Liver (tissue), 9 donors: ENCODE results near the gene JPH3. TPM values are rescaled to one million over a fixed set of nuclear protein-coding genes. Genes with fewer than 3 reads are reported as not detected.

ENCODE experiments used
- DNase-seq: peaks from one replicate; pipeline ENCODE4 v3.0.0-alpha.2; 2017; ENCODE audit warnings: low spot score
- H3K27ac ChIP-seq, 2 donors: one replicate each; pipeline ENCODE4 v1.7.0; 2013; ENCODE audit warnings: inconsistent platforms in 2 of 2, low read length in 2 of 2, control low read depth in 1 of 2, low read depth in 1 of 2, mild to moderate bottlenecking in 1 of 2
- H3K27me3 ChIP-seq, 4 donors: one replicate each; pipeline versions ENCODE4 v1.6.1 to v1.7.0; 2013; ENCODE audit warnings: low read length in 3 of 4, inconsistent platforms in 1 of 4, mild to moderate bottlenecking in 1 of 4, moderate library complexity in 1 of 4; ENCODE audit not compliant: control insufficient read depth in 4 of 4, insufficient read depth in 4 of 4
- H3K36me3 ChIP-seq, 4 donors: one replicate each; pipeline versions ENCODE4 v1.6.1 to v1.7.0; 2013; ENCODE audit warnings: low read length in 3 of 4, mild to moderate bottlenecking in 3 of 4, low read depth in 1 of 4, moderate library complexity in 1 of 4; ENCODE audit not compliant: control insufficient read depth in 4 of 4, insufficient read depth in 3 of 4
- H3K4me1 ChIP-seq, 4 donors: one replicate each; pipeline versions ENCODE4 v1.6.1 to v1.7.0; 2013; ENCODE audit warnings: low read length in 3 of 4, mild to moderate bottlenecking in 3 of 4, moderate library complexity in 1 of 4; ENCODE audit not compliant: control insufficient read depth in 4 of 4, insufficient read depth in 4 of 4
- H3K4me3 ChIP-seq, 3 donors: one replicate each; pipeline versions ENCODE4 v1.6.1 to v1.7.0; 2013; ENCODE audit warnings: low read length in 3 of 3, control low read depth in 1 of 3, low read depth in 1 of 3, mild to moderate bottlenecking in 1 of 3
- H3K9ac ChIP-seq, 2 donors: one replicate each; pipeline ENCODE4 v1.7.0; 2013; ENCODE audit warnings: low read length in 2 of 2, mild to moderate bottlenecking in 2 of 2, moderate library complexity in 2 of 2, control low read depth in 1 of 2, low read depth in 1 of 2
- H3K9me3 ChIP-seq, 4 donors: one replicate each; pipeline versions ENCODE4 v1.6.1 to v1.7.0; 2013; ENCODE audit warnings: low read length in 3 of 4; ENCODE audit not compliant: control insufficient read depth in 4 of 4
- EGR1 ChIP-seq, 2 donors: IDR thresholded peaks; 2 replicates each; pipeline ENCODE4 v1.6.1; 2016 to 2018; ENCODE audit warnings: antibody characterized with exemption in 2 of 2, low read depth in 2 of 2
- FOXA1 ChIP-seq: IDR thresholded peaks from 2 replicates; pipeline ENCODE4 v1.6.1; 2016; ENCODE audit warnings: antibody characterized with exemption
- FOXA2 ChIP-seq: IDR thresholded peaks from 2 replicates; pipeline ENCODE4 v1.6.1; 2016; ENCODE audit warnings: antibody characterized with exemption
- GABPA ChIP-seq, 2 donors: IDR thresholded peaks in 1 of 2; conservative IDR thresholded peaks in 1 of 2; 2 replicates each; pipeline ENCODE4 v1.6.1; 2016; ENCODE audit warnings: antibody characterized with exemption in 2 of 2, mild to moderate bottlenecking in 1 of 2, moderate library complexity in 1 of 2
- HNF4A ChIP-seq, 2 donors: conservative IDR thresholded peaks; 2 replicates each; pipeline ENCODE4 v1.6.1; 2016; ENCODE audit warnings: antibody characterized with exemption in 2 of 2, mild to moderate bottlenecking in 2 of 2
- HNF4G ChIP-seq: IDR thresholded peaks from 2 replicates; pipeline ENCODE4 v1.6.1; 2016; ENCODE audit warnings: antibody characterized with exemption
- JUND ChIP-seq, 2 donors: IDR thresholded peaks; 2 replicates each; pipeline ENCODE4 v1.6.1; 2016; ENCODE audit warnings: antibody characterized with exemption in 2 of 2
- NR2F2 ChIP-seq: IDR thresholded peaks from 2 replicates; pipeline ENCODE4 v1.6.1; 2016; ENCODE audit warnings: antibody characterized with exemption
- RAD21 ChIP-seq, 2 donors: IDR thresholded peaks; 2 replicates each; pipeline ENCODE4 v1.6.1; 2016; ENCODE audit warnings: antibody characterized with exemption in 2 of 2, mild to moderate bottlenecking in 2 of 2
- RXRA ChIP-seq, 2 donors: IDR thresholded peaks; 2 replicates each; pipeline ENCODE4 v1.6.1; 2017 to 2018; ENCODE audit warnings: antibody characterized with exemption in 2 of 2, mild to moderate bottlenecking in 1 of 2
- SP1 ChIP-seq: IDR thresholded peaks from 2 replicates; pipeline ENCODE4 v1.6.1; 2018; ENCODE audit warnings: antibody characterized with exemption, mild to moderate bottlenecking
- TAF1 ChIP-seq: conservative IDR thresholded peaks from 2 replicates; pipeline ENCODE4 v1.6.1; 2016; ENCODE audit warnings: antibody characterized with exemption, mild to moderate bottlenecking
- YY1 ChIP-seq: IDR thresholded peaks from 2 replicates; pipeline ENCODE4 v1.6.1; 2016; ENCODE audit warnings: antibody characterized with exemption, mild to moderate bottlenecking
- WGBS: extraction: QIAGEN DNeasy Blood & Tissue Kit; methylation state at CpG from one replicate; pipeline ENCODE4 v1.1.7; 2013; 5-methylcytosine and 5-hydroxymethylcytosine counted together
- polyA plus RNA-seq, 2 donors: library from polyadenylated mRNA; stranded (reverse) in 1 of 2; unstranded in 1 of 2; fragments of 200-250 nt in 1 of 2; fragments of >200 nt in 1 of 2; fragmentation: Nextera tagmentation in 1 of 2; extraction: Ambion mirVana in 1 of 2; gene quantifications; one replicate each; pipeline versions ENCODE4 v1.2.1 to v1.2.3, GENCODE V29; 2013 to 2015
- total RNA-seq, 2 donors: library from RNA; depleted of rRNA; stranded (reverse); fragments of >200 nt; gene quantifications; one replicate each; pipeline ENCODE4 v1.2.3, GENCODE V29; 2014
- TF ChIP-seq, protein P1 (sequence below): fragments of 150-350 bp; IDR thresholded peaks from 2 replicates; pipeline ENCODE4 v1.5.1; 2017; ENCODE audit warnings: improper control_type of control experiment, low read depth, low read length; ENCODE audit not compliant: missing input control
- TF ChIP-seq, protein P2 (sequence below): IDR thresholded peaks from 2 replicates; pipeline ENCODE4 v1.6.1; 2016; ENCODE audit warnings: antibody characterized with exemption, mild to moderate bottlenecking
- TF ChIP-seq, protein P3 (sequence below): IDR thresholded peaks from 2 replicates; pipeline ENCODE4 v1.6.1; 2016; ENCODE audit warnings: antibody characterized with exemption
- TF ChIP-seq, protein P4 (sequence below): IDR thresholded peaks from 2 replicates; pipeline ENCODE4 v1.6.1; 2016; ENCODE audit warnings: antibody characterized with exemption
- donor health status: healthy.
- donor health status: healthy.
- donor health status: healthy.
- donor health status: healthy.
- donor health status: healthy.

JPH3 gene
- total and polyA plus RNA-seq, 4 donors = under 0.01 to 0.09 (median 0.04) TPM

DNA sequence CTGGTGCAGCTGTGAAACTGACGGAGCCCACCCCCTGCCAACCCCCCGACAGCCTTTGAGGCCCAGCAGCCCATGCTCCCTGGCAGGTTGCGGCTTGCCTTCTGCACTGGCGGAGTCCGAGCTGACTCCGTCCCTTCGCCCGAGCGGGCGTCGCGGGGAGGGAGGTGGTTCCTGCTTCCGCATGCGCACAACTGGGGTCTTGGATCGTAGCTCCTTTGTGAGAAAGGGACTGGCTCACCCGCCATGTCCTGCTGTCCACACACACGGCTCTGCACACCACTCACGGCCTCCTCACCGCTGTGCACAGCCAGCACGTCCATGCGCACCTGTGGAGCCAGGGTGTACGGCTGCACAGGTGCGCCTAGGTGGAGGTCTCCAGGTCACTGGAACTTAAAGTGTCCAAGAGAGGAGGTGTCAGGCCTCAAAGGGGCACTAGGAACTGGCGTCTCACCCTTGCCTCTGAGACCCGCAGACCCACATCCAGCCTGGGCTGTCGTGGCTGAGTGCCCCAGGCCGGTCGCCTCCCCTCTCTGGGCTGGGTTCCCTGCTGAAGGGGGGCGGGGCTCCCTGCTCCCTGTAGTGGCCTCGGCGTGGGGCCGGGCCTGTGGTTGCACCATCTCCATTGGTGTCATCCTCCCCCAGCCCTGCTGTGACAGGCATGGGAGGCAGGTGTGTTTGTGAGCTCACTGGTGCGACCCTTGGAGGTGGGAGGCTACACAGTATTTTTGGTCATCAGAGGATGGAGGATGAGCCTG lies 45.3 kb downstream of the JPH3 start:
- 79% methylated on average over 33 of the region's 33 CpGs for WGBS
- Histone ChIP-seq H3K9me3 (no peaks in the 10 kb centered on the region), H3K36me3 (no peaks in the 10 kb centered on the region), H3K9ac (no peak overlapping the region), H3K27me3 (peaks cover 0 to 3% (median 0%) of the 10 kb centered on the region in 4 donors), H3K4me1 (no peaks in the 10 kb centered on the region), H3K4me3 (no peak overlapping the region), H3K27ac (no peak overlapping the region)
- no peak for DNase-seq
- TF ChIP-seq FOXA1 = no peak

DNA sequence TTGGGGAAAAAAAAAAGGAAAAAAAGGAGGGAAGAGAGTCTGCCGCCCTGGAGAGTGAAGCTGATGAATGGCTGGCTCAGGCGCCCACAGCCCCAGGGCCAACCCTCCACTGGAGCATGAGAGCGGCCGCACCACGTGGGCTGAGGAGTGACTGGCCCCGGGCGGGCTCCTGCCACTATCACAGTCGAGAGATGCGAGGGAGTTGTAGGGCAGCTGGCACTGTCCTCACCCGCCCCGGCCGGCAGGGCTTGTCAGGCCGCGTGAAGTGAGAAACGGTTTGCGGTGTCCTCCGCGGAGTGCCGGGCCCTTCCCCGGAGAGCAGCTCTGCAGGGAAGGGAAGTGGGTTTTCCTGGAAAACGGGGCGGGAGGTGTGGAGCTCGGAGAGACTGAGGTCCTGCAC lies 45.9 kb downstream of the JPH3 start:
- H3K36me3 ChIP-seq = no peaks in the 10 kb centered on the region
- DNase-seq = no peak
- TF ChIP-seq RXRA (IDR thresholded peaks at IDR 0.05) = no peak
- TF ChIP-seq YY1 = no peak
- no peak for TF ChIP-seq NR2F2
- TF ChIP-seq TAF1 = no peak
- TF ChIP-seq, protein P1, sequence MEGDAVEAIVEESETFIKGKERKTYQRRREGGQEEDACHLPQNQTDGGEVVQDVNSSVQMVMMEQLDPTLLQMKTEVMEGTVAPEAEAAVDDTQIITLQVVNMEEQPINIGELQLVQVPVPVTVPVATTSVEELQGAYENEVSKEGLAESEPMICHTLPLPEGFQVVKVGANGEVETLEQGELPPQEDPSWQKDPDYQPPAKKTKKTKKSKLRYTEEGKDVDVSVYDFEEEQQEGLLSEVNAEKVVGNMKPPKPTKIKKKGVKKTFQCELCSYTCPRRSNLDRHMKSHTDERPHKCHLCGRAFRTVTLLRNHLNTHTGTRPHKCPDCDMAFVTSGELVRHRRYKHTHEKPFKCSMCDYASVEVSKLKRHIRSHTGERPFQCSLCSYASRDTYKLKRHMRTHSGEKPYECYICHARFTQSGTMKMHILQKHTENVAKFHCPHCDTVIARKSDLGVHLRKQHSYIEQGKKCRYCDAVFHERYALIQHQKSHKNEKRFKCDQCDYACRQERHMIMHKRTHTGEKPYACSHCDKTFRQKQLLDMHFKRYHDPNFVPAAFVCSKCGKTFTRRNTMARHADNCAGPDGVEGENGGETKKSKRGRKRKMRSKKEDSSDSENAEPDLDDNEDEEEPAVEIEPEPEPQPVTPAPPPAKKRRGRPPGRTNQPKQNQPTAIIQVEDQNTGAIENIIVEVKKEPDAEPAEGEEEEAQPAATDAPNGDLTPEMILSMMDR = no peak
- TF ChIP-seq, protein P2, sequence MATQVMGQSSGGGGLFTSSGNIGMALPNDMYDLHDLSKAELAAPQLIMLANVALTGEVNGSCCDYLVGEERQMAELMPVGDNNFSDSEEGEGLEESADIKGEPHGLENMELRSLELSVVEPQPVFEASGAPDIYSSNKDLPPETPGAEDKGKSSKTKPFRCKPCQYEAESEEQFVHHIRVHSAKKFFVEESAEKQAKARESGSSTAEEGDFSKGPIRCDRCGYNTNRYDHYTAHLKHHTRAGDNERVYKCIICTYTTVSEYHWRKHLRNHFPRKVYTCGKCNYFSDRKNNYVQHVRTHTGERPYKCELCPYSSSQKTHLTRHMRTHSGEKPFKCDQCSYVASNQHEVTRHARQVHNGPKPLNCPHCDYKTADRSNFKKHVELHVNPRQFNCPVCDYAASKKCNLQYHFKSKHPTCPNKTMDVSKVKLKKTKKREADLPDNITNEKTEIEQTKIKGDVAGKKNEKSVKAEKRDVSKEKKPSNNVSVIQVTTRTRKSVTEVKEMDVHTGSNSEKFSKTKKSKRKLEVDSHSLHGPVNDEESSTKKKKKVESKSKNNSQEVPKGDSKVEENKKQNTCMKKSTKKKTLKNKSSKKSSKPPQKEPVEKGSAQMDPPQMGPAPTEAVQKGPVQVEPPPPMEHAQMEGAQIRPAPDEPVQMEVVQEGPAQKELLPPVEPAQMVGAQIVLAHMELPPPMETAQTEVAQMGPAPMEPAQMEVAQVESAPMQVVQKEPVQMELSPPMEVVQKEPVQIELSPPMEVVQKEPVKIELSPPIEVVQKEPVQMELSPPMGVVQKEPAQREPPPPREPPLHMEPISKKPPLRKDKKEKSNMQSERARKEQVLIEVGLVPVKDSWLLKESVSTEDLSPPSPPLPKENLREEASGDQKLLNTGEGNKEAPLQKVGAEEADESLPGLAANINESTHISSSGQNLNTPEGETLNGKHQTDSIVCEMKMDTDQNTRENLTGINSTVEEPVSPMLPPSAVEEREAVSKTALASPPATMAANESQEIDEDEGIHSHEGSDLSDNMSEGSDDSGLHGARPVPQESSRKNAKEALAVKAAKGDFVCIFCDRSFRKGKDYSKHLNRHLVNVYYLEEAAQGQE = no peak
- TF ChIP-seq FOXA2 = no peak
- no peak for TF ChIP-seq RAD21 (IDR thresholded peaks at IDR 0.05)
- no peak for TF ChIP-seq FOXA1
- TF ChIP-seq, protein P3, sequence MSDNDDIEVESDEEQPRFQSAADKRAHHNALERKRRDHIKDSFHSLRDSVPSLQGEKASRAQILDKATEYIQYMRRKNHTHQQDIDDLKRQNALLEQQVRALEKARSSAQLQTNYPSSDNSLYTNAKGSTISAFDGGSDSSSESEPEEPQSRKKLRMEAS = no peak
- no peak for TF ChIP-seq SP1
- TF ChIP-seq, protein P4, sequence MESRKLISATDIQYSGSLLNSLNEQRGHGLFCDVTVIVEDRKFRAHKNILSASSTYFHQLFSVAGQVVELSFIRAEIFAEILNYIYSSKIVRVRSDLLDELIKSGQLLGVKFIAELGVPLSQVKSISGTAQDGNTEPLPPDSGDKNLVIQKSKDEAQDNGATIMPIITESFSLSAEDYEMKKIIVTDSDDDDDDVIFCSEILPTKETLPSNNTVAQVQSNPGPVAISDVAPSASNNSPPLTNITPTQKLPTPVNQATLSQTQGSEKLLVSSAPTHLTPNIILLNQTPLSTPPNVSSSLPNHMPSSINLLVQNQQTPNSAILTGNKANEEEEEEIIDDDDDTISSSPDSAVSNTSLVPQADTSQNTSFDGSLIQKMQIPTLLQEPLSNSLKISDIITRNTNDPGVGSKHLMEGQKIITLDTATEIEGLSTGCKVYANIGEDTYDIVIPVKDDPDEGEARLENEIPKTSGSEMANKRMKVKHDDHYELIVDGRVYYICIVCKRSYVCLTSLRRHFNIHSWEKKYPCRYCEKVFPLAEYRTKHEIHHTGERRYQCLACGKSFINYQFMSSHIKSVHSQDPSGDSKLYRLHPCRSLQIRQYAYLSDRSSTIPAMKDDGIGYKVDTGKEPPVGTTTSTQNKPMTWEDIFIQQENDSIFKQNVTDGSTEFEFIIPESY = no peak
- TF ChIP-seq JUND (IDR thresholded peaks at IDR 0.05) = no peak
- no peak for TF ChIP-seq HNF4G
- no peak for TF ChIP-seq GABPA (IDR thresholded peaks at IDR 0.05 in 1 of 2, conservative IDR thresholded peaks at IDR 0.05 in 1 of 2)
- TF ChIP-seq EGR1 (IDR thresholded peaks at IDR 0.05; ENCODE audit: low read depth in 2 of 2) = no peak
- no peak for TF ChIP-seq HNF4A (conservative IDR thresholded peaks at IDR 0.05)
- no peaks in the 10 kb centered on the region for H3K9me3 ChIP-seq
- H3K27me3 ChIP-seq = peaks cover 0 to 5% (median 0%) of the 10 kb centered on the region in 4 donors
- H3K9ac ChIP-seq = no peak overlapping the region
- H3K4me1 ChIP-seq = no peaks in the 10 kb centered on the region
- no peak overlapping the region for H3K27ac ChIP-seq
- H3K4me3 ChIP-seq = no peak overlapping the region
- 67% methylated on average over 23 of the region's 23 CpGs for WGBS
